ENCODE measurements around the gene CCDC197. TPM values are rescaled to one million over a fixed set of nuclear protein-coding genes. Genes with fewer than 3 reads are reported as not detected.

The CCDC197 gene
- total and polyA plus RNA-seq, 4 donors, result not detected

DNA sequence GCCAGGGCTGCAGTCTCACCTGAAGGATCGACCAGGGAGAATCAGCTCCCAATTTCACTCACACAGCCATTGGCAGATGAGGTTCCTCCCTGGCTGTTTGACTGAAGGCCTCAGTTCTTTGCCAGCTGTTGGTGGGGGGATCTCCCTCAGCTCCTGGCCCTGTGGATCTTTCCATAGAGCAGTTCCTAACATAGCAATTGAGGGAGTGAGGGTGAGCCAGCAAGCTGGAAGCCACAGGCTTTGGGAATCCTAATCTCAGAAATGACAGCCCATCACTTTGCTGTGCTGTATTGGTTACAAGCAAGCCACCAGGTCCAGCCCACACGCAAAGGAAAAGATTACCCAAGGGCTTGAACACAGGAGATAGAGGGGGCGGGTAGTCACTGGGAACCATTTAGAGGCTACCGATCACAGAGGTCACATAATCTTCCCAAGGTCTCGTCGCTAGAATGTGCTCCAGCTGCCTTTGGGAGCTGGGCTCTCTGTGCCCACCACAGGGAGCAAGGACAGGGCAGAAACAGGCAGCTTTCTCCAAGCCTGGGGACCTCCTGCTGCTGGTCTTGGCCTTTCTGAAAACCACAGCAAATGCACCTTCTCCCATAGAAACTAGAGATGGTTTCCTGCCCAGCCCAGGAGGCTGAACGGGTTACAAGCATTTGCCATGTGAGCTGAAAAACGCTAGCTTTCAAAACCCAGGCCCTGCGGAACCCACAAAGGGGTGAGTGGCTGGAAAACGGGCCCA lies 24.5 kb downstream of the CCDC197 start:
- H3K9ac ChIP-seq (ENCODE audit: insufficient read depth in 1 of 2, low read length in 2 of 2), result no peak overlapping the region

GRCh38 chr14:94022532-94023411 lies 25.7 kb downstream of the CCDC197 start:
- Histone ChIP-seq H3K4me3 (no peak overlapping the region), H3K9me3 (ENCODE audit: control insufficient read depth in 4 of 4, insufficient read depth in 3 of 4, low read length in 3 of 4) (no peaks in the 10 kb centered on the region), H3K4me1 (ENCODE audit: control insufficient read depth in 5 of 5, insufficient read depth in 5 of 5, low read length in 5 of 5) (peaks cover 0 to 7% (median 0%) of the 10 kb centered on the region in 5 donors), H3K27ac (ENCODE audit: low read depth in 1 of 2, low read length in 1 of 2) (no peak overlapping the region), H3K9ac (ENCODE audit: insufficient read depth in 1 of 2, low read length in 2 of 2) (no peak overlapping the region), H3K27me3 (ENCODE audit: control insufficient read depth in 3 of 3, insufficient read depth in 3 of 3, low read length in 2 of 3) (no peaks in the 10 kb centered on the region), H3K36me3 (ENCODE audit: control insufficient read depth in 4 of 4, insufficient read depth in 4 of 4, low read length in 4 of 4) (no peaks in the 10 kb centered on the region)
- ATAC-seq (ENCODE audit: insufficient read depth, low FRiP score) (no peak), DNase-seq (peak in 1 of 3 donors; percentile 32)
- TF ChIP-seq, protein P1, sequence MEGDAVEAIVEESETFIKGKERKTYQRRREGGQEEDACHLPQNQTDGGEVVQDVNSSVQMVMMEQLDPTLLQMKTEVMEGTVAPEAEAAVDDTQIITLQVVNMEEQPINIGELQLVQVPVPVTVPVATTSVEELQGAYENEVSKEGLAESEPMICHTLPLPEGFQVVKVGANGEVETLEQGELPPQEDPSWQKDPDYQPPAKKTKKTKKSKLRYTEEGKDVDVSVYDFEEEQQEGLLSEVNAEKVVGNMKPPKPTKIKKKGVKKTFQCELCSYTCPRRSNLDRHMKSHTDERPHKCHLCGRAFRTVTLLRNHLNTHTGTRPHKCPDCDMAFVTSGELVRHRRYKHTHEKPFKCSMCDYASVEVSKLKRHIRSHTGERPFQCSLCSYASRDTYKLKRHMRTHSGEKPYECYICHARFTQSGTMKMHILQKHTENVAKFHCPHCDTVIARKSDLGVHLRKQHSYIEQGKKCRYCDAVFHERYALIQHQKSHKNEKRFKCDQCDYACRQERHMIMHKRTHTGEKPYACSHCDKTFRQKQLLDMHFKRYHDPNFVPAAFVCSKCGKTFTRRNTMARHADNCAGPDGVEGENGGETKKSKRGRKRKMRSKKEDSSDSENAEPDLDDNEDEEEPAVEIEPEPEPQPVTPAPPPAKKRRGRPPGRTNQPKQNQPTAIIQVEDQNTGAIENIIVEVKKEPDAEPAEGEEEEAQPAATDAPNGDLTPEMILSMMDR (IDR thresholded peaks at IDR 0.05; ENCODE audit: control extremely low read depth, extremely low read depth), result no peak
- 71% methylated on average over 10 of the region's 10 CpGs for WGBS, 2 donors

More for the DNA sequence above, 24.5 kb downstream of the CCDC197 start:
- Histone ChIP-seq H3K9me3 (ENCODE audit: control insufficient read depth in 4 of 4, insufficient read depth in 3 of 4, low read length in 3 of 4) (no peaks in the 10 kb centered on the region), H3K36me3 (ENCODE audit: control insufficient read depth in 4 of 4, insufficient read depth in 4 of 4, low read length in 4 of 4) (no peaks in the 10 kb centered on the region), H3K27ac (ENCODE audit: low read depth in 1 of 2, low read length in 1 of 2) (no peak overlapping the region), H3K27me3 (ENCODE audit: control insufficient read depth in 3 of 3, insufficient read depth in 3 of 3, low read length in 2 of 3) (no peaks in the 10 kb centered on the region), H3K4me3 (no peak overlapping the region), H3K4me1 (ENCODE audit: control insufficient read depth in 5 of 5, insufficient read depth in 5 of 5, low read length in 5 of 5) (no peaks in the 10 kb centered on the region)
- 76 to 83% methylated on average over 10 of the region's 10 CpGs for WGBS, 2 donors
- TF ChIP-seq, protein P1 (IDR thresholded peaks at IDR 0.05; ENCODE audit: control extremely low read depth, extremely low read depth), result no peak
- DNase-seq (no peak), ATAC-seq (ENCODE audit: insufficient read depth, low FRiP score) (no peak)

DNA sequence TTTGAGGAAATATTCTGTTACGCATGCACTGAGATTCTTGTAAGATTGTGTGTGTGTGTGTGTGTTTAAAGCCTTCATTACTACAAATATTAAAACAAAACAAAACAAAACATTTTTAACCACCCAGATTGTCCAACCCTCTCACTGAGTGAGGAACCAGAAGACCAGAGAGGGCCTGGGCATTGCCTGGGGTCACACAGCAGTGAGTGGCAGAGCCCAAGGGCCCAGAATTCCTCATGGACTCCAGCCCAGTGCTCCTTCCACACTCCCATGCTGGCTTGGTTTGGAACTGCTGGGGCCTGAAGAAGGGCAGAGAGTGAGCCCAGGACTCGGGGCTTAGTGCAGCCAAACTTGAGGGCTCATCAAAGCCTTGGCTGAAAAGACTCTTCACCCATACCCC lies 27.4 kb downstream of the CCDC197 start:
- DNase-seq (no peak), ATAC-seq (ENCODE audit: insufficient read depth, low FRiP score) (no peak)
- no peak overlapping the region for H3K9ac ChIP-seq (ENCODE audit: insufficient read depth in 1 of 2, low read length in 2 of 2)
- no peaks in the 10 kb centered on the region for H3K27me3 ChIP-seq (ENCODE audit: control insufficient read depth in 3 of 3, insufficient read depth in 3 of 3, low read length in 2 of 3)
- no peaks in the 10 kb centered on the region for H3K9me3 ChIP-seq (ENCODE audit: control insufficient read depth in 4 of 4, insufficient read depth in 3 of 4, low read length in 3 of 4)
- H3K4me1 ChIP-seq (ENCODE audit: control insufficient read depth in 5 of 5, insufficient read depth in 5 of 5, low read length in 5 of 5), result peaks cover 0 to 7% (median 0%) of the 10 kb centered on the region in 5 donors
- WGBS, 2 donors, result 93 to 96% methylated on average over 2 of the region's 2 CpGs
- no peak overlapping the region for H3K4me3 ChIP-seq
- no peak overlapping the region for H3K27ac ChIP-seq (ENCODE audit: low read depth in 1 of 2, low read length in 1 of 2)
- TF ChIP-seq, protein P1 (IDR thresholded peaks at IDR 0.05; ENCODE audit: control extremely low read depth, extremely low read depth), result no peak
- H3K36me3 ChIP-seq (ENCODE audit: control insufficient read depth in 4 of 4, insufficient read depth in 4 of 4, low read length in 4 of 4), result no peaks in the 10 kb centered on the region

Data from lung (tissue), 12 donors.